Activated CD4-positive, CD25-positive, alpha-beta regulatory T cell treated with anti-CD3 and anti-CD28 coated beads, Interleukin-2, amount 50 U/mL, for 72 hours (primary cell): ENCODE results near the gene MRTFB.

Source experiments
- DNase-seq: peaks from one replicate; pipeline ENCODE4 v3.0.0; 2021

The MRTFB gene

GRCh38 chr16:14240964-14241363 lies 169.8 kb downstream of the MRTFB start:
- no peak for DNase-seq

- no peak for DNase-seq
These were observed 170.5 kb downstream of the MRTFB start for GRCh38 chr16:14241631-14242030.

DNA sequence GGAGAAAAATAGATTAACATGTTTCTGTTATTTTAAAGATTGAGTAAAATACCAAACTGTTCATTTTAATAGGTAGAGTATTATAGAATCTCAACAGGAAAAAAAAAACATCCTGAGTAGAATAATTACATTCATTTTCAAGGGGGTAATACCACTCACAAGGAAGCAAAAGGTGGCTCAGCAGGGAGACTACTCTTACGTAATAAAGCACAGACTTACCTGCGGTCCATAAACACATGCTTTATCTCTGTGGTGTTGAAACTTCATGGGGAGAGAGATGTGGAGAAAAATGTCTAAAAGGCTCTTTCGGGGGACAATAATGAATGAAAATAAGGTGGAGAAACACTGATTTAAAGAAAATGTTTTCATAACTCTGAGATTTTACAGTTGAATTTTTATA lies 171.7 kb downstream of the MRTFB start:
- no peak for DNase-seq

DNA sequence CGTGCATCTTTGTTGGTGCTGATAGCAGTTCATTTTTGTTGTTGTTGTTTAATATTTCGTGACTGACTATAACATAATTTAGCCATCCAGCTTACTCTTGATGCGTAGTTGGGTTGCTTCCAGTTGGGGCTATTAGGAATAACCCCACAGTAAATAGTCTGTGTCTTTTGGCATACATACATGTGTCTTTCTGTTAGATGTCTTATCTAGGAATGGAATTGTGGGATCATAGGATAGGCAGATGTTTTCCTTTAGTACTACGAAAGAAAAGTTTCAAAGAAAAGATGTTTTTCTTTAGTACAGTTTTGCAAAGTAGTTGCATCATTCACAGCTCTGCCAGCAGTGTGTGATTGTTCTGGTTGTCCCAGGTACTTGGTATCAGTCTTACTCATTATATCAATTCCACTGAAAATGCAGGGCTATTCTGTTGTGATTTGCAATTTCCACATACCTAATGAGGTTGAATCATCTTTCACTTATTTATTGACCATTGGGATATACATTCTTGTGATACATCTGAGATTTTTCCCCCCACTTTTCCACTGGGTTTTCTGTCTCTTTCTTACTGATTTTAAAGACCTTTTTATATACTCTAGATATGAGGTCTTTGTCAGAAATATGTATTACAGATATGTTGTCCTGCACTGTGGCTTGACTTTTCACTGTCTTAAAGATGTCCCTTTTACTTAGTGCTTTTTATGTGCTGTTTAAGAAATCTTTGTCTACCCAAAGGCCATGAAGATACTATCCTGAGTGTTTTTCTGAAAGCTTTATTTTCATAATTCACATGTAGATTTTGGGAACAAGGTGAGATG lies 173.3 kb downstream of the MRTFB start:
- no peak for DNase-seq

- no peak for DNase-seq
These were observed 177.7 kb downstream of the MRTFB start for GRCh38 chr16:14248791-14249190.

DNA sequence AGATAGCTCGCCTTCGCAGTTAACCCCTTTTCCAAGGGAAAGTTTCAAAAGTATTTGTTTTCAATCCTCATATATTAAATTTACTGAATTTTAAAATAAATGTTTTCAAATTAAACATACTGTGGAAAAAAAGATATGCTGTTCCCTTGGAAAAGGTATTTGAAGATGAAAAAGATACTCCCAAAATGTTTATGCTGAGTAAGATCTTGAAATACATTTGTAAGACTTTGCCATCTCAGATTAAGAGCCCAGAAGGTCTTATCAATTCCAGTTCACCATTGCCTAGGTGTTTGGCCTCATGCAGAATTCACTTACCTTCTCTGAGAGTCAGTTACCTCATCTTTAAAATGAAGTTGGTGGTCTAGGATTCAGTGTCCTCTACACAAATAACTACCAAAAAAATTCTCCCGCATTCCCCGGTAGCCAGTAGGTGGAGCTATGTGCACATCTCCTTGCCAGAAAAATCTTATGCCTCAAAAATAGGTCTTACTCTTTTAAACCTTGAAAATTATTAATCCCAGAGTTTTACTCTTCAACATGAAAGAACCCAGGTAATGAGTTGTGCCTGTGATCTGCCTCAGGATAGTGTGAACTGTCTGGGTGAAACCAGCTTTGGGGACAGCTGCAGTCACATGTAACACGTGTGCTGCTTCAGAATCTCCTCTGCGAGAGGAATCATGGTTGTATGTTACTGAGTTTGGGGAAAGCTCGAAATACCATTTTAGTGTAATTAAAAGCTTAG lies 178.3 kb downstream of the MRTFB start:
- DNase-seq: peak; percentile 36

DNA sequence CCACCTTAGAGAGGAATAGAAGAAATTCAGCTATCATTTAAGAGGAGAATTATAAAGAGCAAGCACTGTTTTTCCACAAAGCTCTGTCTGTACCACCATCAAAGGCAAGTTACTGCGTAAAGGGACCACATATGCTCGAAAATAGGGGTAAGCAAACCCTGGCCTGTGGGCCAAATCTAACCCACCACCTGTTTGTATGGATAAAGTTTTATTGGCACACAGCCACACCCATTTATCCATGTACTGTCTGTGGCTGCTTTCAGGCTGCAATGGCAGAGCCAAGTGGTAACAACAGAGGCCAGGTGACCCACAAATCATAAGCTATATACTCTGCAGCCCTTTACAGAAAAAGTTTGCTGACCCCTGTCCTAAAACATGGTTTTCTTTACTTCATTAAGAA lies 180.3 kb downstream of the MRTFB start:
- DNase-seq: no peak

GRCh38 chr16:14252860-14253259 lies 181.7 kb downstream of the MRTFB start:
- DNase-seq: no peak

- DNase-seq: no peak
These were observed 191.9 kb downstream of the MRTFB start for GRCh38 chr16:14263011-14263410.

DNA sequence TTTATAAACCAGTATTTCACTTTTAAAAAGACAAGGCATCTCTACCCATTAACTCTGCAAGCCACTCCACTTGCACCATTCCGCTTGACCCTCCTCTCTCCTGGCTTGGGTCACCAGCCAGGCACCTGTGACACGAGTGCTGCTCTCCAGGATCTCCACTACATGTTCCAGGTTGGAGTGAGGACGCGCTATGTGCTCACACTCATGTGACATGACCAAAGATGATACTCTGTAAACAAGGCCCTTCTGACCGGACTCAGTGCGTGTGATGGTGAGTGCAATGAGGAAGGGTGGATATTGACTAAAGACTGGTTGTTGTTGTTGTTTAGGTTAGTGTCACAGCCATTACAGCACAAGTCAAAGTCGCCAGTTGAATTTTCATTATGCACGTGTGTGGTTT lies 192.7 kb downstream of the MRTFB start:
- no peak for DNase-seq

DNA sequence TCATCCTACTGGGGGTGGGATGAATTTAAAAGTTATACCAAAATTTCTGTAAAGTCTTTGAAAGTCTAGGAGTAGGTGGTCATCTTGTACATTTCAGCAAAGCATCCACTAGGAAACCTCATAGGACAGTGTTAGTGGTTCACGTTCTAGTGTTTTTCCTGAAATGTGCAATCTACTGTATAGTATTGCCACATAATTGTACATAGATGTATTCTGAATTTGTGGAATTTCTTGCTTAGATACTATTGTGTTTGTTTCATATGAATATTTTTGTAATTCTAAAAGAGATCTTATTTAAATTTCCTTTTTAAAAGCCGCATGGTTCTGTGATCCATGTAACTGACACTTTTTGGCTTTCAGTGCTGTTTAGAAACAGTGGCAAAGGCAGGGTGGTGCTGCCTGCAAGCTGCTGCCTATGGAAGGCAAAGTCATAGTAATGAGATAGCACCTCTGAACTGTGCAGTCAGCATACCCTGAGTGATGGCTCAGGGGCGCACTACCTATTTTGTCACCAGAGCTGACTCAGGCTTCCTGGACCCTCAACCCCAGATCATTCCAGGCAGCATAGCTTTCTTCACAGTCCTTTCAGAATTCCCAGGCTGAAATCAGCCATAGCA lies 193.3 kb downstream of the MRTFB start:
- no peak for DNase-seq

DNA sequence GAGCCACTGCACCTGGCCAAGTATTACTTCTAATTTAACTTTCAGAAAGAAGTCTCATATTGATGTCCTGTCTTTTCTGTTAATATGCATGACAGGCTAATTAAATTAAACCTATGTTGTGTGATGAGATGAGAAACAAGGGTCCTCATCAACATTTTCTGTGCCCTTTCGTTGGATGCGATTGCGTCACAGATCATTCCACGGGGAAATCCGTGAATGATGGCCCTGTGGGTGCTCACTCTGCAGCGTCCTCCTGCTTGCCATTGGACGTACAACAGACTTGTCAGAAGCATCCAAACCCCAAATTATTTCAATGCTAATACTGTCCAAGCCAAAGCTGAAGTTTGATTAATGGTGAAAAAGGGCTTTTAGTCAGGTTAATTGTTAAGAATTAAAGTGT lies 197.0 kb downstream of the MRTFB start:
- no peak for DNase-seq

- DNase-seq: no peak
These were observed 204.8 kb downstream of the MRTFB start for GRCh38 chr16:14275934-14276333.

DNA sequence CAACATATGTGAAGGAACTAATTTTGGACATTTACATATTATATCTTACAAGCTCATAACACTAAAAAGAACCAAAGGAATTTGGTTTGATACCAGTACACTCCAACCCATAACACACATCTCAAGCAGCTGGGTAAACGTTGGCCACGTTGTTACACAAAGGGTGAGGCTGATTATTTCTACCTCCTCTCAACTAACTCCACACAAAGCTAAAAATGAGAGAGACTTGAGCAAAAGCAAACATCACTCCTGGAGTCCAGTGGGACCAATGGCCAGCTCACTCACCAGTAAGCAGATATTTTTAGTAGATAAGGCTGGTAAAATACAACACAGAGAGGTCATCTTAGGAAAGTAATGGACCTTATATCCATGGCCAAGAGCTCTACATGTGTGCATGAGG lies 207.6 kb downstream of the MRTFB start:
- DNase-seq: no peak

DNA sequence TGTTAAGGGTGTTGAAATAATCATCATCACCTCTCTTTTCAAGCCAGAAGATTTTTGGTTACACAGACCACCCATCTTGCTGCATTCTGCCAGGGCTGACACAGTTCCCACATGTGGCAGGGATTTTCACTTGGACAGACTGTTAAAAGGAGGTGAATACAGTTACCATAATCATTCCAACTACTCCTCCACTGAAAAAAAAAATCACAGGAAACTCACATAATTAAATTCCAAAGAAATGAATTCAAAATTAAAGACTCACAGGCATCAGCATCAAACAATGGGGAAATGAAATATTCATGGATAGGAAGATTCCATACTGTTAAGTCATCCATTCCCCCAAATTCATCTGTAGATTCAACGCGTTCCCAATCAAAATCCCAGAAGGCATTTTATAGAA lies 209.4 kb downstream of the MRTFB start:
- no peak for DNase-seq

GRCh38 chr16:14283786-14284185 lies 212.7 kb downstream of the MRTFB start:
- no peak for DNase-seq

- no peak for DNase-seq
These were observed 213.3 kb downstream of the MRTFB start for GRCh38 chr16:14284371-14284770.

- no peak for DNase-seq
These were observed 213.9 kb downstream of the MRTFB start for GRCh38 chr16:14284930-14285512.

- peak; percentile 100 for DNase-seq
These were observed 214.6 kb downstream of the MRTFB start for GRCh38 chr16:14285513-14286367.

DNA sequence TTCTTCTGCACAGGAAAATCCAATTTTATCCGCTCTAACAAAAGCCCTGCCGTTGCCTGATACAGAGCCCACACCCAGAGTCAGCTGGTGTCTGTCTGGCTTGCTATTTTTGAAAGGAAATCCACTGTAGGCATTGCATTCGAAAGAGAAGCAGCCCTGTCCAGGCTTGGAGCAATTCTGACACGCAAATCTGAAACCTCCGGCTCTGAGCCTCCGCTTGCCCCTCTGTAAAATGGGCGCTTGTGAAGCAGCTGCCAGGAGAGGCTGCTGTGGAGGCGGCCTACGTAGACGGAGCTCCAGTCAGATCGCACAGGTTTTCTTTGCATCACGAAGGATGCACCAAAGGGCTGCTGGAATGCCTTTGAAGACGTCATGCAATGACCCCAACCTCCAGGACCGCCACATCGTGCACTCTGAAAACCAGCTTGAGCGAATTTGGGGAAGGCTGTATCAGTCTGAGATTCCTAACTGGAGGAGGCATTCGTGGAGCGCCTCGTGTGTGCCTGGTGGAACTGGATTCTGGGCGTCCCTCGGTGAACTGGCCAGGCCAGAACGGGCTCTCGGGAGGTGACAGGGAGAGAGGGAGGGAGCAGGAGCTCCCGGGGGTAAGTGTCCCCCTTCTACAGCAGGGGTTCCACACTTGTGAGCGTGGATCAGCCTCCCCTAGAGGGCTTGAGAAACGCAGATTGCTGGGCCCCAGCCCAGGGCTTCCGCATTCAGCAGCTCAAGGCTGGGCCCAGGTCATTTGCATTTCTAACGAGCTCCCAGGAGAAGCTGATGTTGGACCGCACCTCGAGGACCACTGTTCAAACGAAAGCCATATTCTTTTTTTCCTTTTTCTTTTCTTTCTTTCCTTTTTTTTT lies 215.5 kb downstream of the MRTFB start:
- no peak for DNase-seq

DNA sequence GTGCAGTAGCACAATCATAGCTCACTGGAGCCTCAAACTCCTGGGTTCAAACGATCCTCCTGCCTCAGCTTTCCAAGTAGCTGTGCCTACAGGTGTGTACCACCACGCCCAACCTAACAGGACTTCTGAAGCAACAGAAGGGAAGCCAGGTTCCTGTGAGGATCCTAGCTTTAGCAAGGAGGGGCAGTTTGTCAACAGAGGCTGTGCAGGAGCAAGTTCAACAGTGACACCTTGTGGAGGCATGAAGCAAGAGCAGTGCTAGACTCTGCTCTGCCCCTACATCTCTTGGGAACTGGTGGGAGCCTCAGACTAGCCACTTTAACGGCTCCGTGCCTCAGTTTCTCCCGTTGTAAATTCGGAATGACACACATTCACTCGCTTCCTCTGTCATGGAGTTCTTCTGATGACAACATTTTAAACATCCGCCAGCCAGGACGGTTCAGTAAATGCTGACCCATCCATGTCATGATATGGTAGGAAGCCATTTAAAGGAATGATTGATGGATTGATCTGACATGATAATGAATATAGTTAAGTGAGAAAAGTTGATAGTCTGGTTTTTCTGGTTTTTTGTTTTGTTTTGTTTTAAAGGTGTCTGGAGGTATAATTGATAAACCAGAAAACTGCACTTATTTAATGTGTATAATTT lies 218.7 kb downstream of the MRTFB start:
- no peak for DNase-seq
